Urothelium cell line (cell line): ENCODE data around the gene PRICKLE1.
"Not testable (repeated sequence)": the region's sequence is repeated elsewhere in the genome, so short reads cannot be mapped to it uniquely, and the experiment has no call there.

Experiments
- DNase-seq: peaks from one replicate; pipeline ENCODE4 v3.0.0; 2011; ENCODE audit warnings: low spot score, mixed read lengths
- FAIRE-seq: peaks from 2 replicates; lab custom pipeline; 2011; peaks lifted over from hg19 to GRCh38; lab: Jason Lieb, UNC

The PRICKLE1 gene

DNA sequence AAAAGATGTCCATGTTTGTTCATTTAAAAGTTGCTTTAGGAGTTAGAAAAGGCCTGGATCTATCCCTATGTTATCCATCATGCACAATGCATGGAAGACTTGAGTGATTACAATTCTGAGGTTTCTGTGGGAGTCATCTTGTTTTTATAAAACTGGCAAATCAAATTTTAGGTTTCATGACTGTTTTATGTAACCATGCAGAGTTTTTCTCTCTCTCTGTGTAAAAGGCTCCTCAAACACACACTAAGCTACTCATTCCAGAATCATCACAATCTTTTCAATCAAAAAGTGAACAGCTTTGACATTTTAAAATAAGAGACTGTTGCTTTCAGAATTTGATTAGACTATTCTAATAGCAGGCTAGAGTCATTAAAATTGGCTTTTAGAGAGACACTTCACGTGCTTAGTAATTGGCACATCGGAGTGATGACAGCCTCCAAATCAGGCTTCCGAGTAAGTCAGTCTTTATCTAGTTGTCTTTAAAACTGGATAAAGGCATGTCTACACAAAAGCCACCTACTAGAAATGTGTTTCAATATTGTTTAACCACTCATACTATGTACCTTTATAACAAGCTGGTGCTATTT is 31.9 kb downstream of the PRICKLE1 start:
- FAIRE-seq (no peak), DNase-seq (no peak)

DNA sequence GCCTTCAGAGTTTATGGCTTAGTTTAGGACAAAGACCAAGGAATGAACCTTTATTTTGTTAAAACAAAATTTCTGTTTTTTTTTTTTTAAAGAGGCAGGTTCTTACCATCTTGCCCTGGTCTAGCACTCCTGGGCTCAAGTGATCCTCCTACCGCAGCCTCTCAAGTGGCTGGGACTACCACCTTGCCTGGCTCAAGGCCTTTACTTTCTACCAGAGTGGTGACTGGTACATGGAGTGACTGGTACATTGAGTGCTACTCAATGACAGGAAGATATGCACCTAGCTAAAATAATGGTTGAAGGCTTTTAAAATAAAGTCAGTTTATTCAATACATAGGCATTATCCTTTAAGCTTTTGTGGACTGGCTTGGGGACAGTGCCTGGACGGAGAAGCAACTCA is 32.6 kb downstream of the PRICKLE1 start:
- no peak for FAIRE-seq
- DNase-seq, result no peak

DNA sequence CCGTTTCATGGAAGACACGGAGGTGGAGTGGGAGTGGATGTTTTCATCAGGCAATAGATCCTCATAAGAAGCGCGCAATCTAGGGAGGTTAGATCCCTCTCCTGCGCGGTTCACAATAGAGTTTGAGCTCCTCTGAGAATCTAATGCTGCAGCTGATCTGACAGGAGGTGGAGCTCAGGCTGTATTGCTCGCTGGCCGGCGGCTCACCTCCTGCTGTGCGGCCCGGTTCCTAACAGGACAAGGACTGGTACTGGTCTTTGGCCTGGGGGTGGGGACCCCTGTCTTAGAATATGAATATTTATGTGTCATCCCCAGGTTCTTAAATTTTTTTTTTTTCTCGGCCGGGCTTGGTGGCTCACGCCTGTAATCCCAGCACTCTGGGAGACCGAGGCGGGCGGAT is 36.7 kb downstream of the PRICKLE1 start:
- DNase-seq, result no peak
- FAIRE-seq, result no peak

DNA sequence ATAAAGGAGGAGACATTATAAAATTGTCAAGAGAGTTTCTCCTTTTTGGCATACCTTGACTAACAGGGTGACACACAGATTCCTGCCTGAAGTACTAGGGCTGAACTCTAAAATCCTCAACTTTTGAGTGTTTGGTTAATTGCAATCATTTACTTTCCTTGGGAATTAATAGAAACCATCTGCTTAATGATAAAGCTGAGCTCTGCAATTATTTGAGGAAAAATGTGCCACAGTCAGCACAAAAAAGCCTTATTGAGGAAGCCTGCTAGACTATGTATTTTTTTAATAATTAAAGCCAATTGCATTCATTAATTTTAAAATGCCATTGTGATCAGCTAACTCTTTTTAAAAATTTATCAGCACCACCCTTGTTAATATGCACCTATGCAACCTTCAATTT is 38.7 kb downstream of the PRICKLE1 start:
- no peak for FAIRE-seq

DNA sequence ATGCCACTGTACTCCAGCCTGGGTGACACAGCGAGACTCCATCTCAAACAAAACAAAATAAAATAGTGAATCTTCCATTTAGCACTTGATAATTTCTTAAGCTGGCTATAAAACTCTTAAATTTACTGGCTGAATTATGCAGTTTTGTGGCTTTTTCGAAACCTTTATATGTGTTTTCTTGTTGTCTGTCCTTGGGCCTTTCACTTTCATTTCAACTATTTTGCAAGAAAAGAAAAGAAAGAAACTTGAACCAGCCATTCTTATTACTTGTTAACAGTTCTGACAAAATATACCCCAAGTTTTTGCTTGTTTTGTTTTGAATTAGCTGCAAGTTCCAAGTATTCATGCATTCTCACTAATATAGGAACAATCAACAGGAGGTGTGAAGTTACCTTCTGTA is 42.8 kb downstream of the PRICKLE1 start:
- FAIRE-seq (no peak), DNase-seq (no peak)

More for the DNA sequence above, 38.7 kb downstream of the PRICKLE1 start:
- DNase-seq, result no peak

DNA sequence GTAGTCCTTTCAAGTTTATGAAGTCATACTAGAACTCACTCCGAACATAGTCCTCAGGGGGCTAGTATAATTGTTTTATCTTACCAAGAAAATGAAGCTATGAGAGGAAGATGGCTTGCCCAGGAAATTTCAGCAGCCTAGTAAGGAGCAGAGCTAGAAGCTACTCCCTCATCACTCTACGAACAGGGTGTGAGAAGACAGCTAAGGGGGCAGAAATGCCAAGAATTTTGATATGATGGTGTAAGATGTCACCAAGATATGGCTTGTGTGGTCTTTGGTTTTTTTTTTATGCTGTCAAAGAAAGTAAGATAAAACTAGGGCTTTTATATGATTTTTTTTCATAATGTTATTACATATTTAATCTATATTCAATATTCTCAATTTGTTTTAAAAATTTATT is 47.6 kb downstream of the PRICKLE1 start:
- FAIRE-seq, result no peak
- DNase-seq, result peak; percentile 13

DNA sequence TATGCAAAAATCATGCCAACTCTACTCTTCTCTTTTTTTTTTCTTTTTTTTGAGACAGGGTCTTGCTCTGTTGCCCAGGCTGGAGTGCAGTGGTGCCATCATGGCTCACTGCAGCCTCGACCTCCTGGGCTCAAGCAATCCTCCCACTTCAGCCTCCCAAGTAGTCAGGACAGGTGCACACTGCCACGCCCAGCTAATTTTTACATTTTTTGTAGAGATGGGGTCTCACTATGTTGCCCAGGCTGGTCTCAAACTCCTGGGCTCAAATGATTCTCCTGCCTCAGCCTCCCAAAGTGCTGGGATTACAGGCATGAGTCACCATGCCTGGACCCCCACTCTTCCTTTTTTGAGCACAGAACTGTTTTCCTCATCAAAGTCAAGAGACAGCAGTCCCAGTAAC is 48.2 kb downstream of the PRICKLE1 start:
- not testable (repeated sequence) for FAIRE-seq, DNase-seq

DNA sequence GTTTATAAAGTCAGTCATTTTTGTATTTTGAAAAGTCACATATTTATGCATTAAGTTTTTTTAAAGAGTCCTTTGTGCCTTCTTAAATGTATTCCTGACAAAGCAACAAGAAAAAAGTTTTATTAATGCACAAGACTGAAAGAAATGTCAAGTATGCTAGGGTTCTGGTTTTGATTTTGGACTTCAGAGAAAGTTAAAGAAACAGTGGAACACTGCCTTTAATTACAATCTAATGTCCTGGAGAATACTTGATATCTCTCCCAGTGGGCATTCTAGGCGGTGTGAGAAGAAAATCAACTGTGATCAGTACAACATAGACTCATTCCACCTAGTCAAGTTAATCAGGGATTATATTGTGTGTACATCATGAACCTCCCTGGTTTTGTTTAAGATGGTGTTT is 49.9 kb downstream of the PRICKLE1 start:
- FAIRE-seq (no peak), DNase-seq (no peak)

DNA sequence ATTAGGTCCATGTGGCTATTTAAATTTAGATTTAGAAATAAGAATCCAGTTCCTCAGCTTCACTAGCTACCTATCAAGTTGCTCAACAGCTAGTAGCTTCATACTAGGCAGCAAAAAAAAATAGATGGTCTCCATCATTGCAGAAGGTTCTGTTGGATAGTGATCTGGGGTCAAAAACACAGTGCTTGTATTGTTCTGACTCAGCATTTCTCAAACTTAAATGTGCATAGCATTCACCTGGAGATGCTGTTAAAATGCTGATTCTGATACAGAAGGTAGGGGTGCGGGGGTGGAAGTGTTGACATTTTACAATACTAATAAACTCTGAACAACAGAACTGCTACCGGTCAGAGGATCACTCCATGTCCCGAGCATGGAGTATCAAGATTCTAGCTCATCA is 51.3 kb downstream of the PRICKLE1 start:
- DNase-seq (no peak), FAIRE-seq (no peak)

DNA sequence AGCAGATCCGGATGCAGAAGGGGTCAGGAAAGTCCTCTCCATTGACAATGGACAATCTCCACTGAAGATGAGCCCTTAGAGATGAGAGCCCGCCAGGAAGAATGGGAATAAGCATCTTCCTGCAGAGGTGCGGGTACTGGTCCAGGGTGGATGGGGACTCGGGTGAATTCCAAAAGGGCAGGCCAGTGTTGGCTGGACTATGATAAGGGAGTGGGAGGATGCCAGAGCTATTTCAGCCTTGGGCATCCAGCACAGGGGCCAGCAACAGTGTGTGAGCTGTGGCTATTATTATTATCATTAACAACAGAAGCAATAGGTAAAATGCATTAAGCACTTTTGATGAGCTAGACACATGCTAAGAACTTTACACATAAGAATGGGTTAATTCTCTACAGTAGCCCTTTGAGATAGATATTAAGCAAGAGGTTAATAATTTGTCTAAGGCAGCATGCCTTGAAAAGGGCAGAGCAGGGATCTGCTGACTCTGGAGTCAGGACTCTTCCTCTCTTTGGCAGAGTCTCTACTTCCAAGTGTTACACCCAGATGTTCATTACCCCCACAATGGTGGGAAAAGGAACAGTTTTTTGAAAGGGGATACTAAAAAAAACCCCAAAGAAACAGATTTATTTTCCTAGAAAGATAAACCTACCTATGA is 55.2 kb downstream of the PRICKLE1 start:
- DNase-seq (no peak), FAIRE-seq (no peak)

DNA sequence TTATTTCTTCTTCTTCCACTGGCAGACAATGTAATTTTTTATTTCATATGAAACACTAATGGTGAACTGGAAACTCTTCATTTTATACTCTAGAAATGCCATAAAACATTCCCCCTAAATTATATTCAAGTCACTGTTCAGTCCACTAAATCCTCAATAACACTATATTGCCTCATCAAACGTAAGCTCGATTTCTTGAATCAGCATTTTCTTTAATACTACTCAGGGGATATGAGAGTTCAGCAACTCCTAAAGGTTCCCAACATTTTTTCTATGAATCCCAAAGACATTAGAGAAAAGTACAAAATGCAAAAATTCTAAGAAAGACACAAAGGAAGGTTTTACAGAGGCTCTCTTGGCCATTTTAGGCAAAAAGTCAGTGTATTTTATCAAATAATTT is 59.3 kb downstream of the PRICKLE1 start:
- no peak for FAIRE-seq
- DNase-seq, result no peak

DNA sequence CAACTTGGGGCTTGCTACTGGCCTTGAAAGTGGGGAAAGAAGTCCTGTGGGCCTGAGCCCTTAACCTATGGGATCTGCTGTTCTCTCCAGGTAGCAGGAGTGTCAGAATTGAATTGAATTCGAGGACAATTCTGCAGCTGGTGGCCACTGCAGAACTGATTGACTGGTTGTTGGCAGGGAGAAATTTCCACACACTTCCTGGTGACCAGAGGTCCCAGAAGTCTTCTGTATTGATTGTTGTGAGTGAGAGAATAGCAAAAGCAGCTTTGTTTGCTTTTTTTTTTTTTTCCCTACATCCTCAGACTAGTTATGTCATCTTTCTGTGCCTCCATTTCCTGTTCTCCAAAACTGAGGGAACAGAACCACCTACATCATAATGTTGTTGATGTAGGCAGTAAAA is 64.1 kb downstream of the PRICKLE1 start:
- FAIRE-seq (peak; percentile 5), DNase-seq (no peak)

DNA sequence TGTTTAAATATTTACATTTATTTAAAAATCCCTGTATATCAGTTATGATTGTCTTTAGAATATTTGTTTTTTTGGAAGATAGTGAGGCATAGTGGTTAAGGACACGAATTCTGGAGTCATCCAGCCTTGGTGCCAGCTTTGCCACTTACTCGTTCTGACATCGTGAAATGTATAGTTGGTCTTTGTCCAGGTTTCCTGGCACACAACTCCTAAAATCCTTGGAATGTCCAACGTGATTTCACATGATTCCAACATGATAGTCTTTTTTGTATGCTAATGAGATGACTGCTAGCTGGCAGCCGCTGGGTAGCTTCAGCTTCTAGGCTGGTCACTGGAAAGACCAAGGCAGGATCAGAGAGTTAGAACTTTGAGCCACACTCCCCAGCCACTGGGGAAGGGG is 64.8 kb downstream of the PRICKLE1 start:
- no peak for FAIRE-seq
- no peak for DNase-seq

DNA sequence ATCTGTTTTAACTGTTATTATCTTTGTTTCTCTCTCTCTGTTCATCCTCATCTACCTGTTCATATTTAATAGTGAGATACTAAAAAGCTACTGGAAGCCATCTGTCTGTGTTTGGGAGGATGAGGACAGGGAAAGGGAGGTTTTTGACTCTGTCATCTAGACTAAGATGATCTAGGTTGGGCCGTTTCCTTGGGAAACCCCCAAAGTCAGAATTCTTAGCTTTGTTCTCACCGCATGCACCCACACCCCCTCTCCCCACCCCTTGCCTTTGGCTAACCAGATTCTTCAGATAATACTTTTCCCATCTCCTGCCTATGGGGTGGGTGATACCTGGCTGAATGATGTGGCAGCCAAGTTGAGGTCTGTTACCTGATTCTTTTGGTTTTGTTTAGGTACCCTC is 73.0 kb downstream of the PRICKLE1 start:
- no peak for DNase-seq
- FAIRE-seq, result no peak

DNA sequence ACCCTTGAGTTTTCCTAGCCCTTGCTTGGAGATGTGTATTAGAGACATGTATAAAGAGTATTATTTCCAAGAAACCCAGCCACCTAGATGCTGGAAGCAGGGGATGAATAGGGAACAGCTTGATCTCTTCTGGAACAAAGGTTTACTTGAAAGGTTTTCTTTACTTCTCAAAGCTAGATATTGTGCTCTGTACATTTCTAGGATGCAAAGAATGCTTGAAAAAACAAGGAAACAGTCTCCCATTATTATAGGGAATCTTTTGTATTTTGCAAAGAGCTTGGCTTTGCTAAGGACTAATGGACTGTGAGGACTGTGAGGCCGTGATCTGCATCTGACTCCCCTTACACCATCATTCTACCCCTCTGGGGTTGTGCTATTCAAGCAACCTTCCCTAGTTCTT is 77.9 kb downstream of the PRICKLE1 start:
- FAIRE-seq (no peak), DNase-seq (no peak)

DNA sequence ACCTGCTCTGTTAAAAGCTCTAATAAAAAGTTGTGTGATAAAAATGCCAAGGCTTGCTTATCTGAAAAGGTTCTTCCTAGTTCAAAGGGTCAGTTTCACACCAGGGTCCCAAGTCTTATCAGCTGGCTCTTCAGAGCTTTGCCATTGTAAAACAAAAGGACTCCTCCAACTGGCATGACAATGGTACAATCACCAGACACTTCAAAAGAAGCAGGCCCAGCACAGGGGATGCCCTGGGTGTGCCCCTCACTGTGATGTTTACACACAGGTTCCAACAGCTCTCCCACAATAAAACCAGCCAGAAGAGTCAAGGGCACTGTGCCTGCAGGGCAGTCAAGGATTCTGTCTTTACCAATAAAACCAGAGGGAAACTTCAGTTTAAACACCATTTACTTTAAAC is 78.7 kb downstream of the PRICKLE1 start:
- DNase-seq (no peak), FAIRE-seq (no peak)

DNA sequence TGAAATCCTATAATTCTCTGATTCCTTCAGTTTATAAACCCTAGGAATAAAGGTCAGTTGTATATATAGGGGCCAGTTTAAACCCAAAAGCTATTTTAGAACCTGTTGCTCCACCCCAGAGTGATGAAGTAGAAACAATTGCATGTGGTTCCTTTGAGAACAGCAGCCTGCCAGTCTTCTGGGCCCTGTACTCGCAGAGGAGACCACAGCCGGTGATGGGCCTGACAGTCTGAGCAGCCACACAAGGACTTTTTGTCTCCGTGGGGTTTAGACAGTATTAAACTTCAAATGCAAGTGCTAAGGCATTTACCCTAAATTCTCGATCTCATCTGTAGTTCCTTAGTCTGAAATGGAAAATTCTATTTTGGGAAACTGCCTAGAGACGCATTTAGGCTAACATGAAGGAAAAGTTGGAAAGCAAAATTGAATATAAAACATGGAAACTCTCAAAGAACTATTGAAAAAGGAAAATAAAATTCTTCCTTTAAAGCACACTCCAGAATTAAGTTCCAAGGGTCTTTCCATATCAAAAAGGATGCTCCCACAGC is 80.6 kb downstream of the PRICKLE1 start:
- no peak for FAIRE-seq

DNA sequence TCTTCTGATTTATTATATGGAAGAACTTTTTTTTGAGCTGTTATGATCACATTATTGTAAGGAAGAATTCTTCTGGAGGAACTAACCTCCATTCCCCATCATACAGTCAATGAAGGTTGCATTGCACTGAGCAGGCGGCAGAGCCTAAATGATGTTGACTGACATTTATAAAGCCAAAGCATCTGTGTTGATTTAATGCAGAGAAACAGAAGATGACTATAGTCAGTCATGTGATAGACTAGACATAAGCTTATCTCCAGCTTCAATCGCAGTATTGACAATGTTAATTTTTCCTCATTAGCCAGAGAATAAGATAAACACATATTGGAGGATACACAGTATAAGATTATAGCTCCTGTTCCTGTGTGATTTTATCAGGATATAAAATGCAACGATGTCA is 82.0 kb downstream of the PRICKLE1 start:
- no peak for FAIRE-seq
- no peak for DNase-seq

More for the DNA sequence above, 80.6 kb downstream of the PRICKLE1 start:
- DNase-seq, result no peak

DNA sequence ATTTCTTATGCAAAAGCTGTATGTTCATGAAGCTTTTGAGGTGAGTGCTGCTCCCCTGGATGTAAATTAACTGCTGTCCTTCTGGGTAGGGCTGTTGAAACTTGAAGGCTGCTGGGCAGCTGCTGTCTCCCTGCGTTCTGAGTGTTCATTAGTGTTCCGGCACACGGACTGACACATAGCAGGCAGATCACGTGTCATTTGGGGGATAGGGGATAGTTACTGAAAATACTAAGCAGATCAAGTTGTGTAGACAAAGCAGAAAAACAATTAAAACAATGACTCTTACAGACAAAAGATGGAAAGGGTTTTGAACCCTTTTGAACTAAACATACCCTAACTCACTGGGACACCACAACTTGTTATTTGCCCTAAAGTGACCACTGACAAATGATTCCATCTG is 82.5 kb downstream of the PRICKLE1 start:
- DNase-seq (no peak), FAIRE-seq (no peak)

DNA sequence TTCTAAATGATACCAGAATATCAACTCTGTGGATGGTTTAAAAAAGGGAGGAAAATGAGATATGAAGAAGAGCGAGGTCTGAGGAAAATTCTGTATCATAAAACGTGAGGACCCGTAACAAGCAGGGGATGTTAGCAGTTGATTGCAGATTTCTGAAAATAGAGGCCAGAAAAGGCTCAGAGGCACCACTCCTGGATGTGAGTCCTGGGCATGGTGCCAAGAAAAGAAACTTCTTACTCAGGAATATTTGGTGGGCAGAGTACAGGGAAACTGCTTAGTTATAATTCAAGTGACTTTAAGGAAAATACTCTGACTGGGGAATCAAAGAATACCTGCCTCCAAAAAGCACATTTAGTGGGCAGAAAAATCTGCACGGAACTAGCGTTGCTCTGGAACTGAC is 85.5 kb downstream of the PRICKLE1 start:
- FAIRE-seq (no peak), DNase-seq (peak; percentile 35)

DNA sequence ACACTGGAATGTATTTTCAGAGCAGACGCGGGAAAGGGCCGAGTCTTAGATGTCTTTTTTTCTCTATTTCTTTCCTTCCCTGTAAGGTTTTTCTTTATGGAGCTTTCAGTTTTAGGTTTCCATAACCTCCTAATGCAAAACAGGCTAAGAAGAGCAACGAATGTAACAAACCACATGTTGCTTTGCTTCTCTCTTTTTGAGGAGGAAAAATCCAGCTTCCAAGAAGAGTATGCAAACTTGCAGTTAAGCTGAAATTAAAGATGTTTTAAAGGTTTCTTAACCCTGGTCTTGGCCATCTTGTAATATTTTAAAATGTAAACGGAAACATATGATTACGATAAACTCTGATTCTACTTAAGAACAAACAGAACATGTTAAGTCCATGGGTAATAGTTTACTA is 86.9 kb downstream of the PRICKLE1 start:
- FAIRE-seq (no peak), DNase-seq (no peak)

DNA sequence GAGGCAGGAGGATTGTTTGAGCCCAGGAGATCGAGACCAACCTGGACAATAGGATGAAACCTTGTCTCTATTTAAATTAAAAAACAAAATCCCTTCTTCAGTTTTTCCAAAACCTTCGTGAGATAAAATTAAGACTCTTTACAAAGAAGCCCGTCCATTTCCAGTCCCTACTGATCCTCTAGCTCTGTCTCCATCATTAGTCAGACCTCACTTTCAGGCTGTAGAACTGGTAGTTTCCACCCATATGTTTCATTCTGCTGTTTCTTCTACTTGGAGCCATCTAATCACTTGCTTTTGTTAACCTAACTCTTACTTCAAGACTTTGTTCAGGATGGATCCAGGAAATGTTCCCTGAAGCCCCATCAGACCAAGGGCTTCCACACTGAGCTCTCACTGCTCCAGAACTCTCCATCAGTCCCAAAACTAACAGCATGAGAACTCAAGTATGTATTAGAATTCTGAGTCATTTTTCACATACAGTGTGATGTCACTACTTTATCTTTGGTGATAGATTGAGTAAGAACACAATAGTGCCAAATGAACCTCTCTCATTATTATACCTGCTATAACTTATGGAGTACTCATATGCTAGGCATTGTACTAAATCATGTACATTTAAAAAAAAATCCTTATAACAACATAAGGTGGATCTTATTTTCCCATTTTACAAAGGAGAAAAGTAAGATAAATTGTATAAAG is 90.8 kb downstream of the PRICKLE1 start:
- no peak for DNase-seq
- no peak for FAIRE-seq
